H1 (cell line): ENCODE data around the gene DCAF12L1. TPM values are rescaled to one million over a fixed set of nuclear protein-coding genes. Genes with fewer than 3 reads are reported as not detected.

Experiments used
- polyA plus RNA-seq, 7 experiments: library from polyadenylated mRNA; depleted of rRNA in 3 of 7; stranded (reverse) in 5 of 7; unstranded in 2 of 7; fragments of >200 nt in 5 of 7; fragments of 200-250 nt in 2 of 7; gene quantifications; 1 replicate in 5 of 7; 2 replicates in 1 of 7; 4 replicates in 1 of 7; pipeline versions ENCODE4 v1.2.1 to v1.2.3, GENCODE V29; 2011 to 2013; ENCODE audit warnings: missing spikeins in 2 of 7, mixed read lengths in 2 of 7
- small RNA-seq: library from polyadenylated mRNA; stranded (forward); fragments of <200 nt; extraction: miRNeasy Mini kit (QIAGEN cat#:217004); gene quantifications from one replicate; pipeline ENCODE3, GENCODE V24; 2013; ENCODE audit not compliant: insufficient read depth
- total RNA-seq: library from RNA; stranded (reverse); fragmentation: NEBNext Ultra II Directional; extraction: Animal tissue kit (Norgen Biotek cat#: 25700); gene quantifications from 2 replicates; pipeline ENCODE4 v1.2.1, GENCODE V29; 2021

Gene DCAF12L1
- total and polyA plus RNA-seq, 2 of the 8 experiments (the other 6 are each of a cell fraction or from before 2014, with no cell fraction given), result 0.27 to 5.3 TPM

Small RNA genes lying within 50 kb of the gene (small RNA-seq; reads per million reads assigned to genes)
- gene Z69908.1, result not detected
